ENCODE data around the gene NRSN1.

- TF ChIP-seq FOXM1 (IDR thresholded peaks at IDR 0.05; ENCODE audit: borderline replicate concordance) (no peak), BHLHE40 (IDR thresholded peaks at IDR 0.05; ENCODE audit: borderline replicate concordance) (no peak), SP1 (IDR thresholded peaks at IDR 0.05) (no peak), ZNF384 (IDR thresholded peaks at IDR 0.05) (no peak), ELF4 (IDR thresholded peaks at IDR 0.05) (no peak), PKNOX1 (IDR thresholded peaks at IDR 0.05) (no peak), SUZ12 (IDR thresholded peaks at IDR 0.05) (no peak), LEF1 (IDR thresholded peaks at IDR 0.05; ENCODE audit: borderline replicate concordance) (no peak)
These were observed 26.8 kb upstream of the NRSN1 start for GRCh38 chr6:24099181-24099580.
